Measurements from ENCODE around the gene TNFRSF6B.
"Not testable (repeated sequence)": the region's sequence is repeated elsewhere in the genome, so short reads cannot be mapped to it uniquely, and the experiment has no call there.

Gene TNFRSF6B

GRCh38 chr20:63664143-63664851 is 32.2 kb upstream of the TNFRSF6B start:
- TF ChIP-seq CTCF (IDR thresholded peaks at IDR 0.05; ENCODE audit: borderline replicate concordance, insufficient read depth, low read depth, low read length) = no peak
- no peak overlapping the region for H3K4me3 ChIP-seq (ENCODE audit: low read depth, low read length)

GRCh38 chr20:63664861-63665594 is 31.4 kb upstream of the TNFRSF6B start:
- no peak for TF ChIP-seq CTCF (IDR thresholded peaks at IDR 0.05; ENCODE audit: borderline replicate concordance, insufficient read depth, low read depth, low read length)

GRCh38 chr20:63665708-63666107 is 30.7 kb upstream of the TNFRSF6B start:
- H3K4me3 ChIP-seq (ENCODE audit: low read depth, low read length) = no peak overlapping the region
- no peak for TF ChIP-seq CTCF (IDR thresholded peaks at IDR 0.05; ENCODE audit: borderline replicate concordance, insufficient read depth, low read depth, low read length)

More at GRCh38 chr20:63664861-63665594, 31.4 kb upstream of the TNFRSF6B start:
- H3K4me3 ChIP-seq (ENCODE audit: low read depth, low read length) = no peak overlapping the region

GRCh38 chr20:63667858-63668257 is 28.6 kb upstream of the TNFRSF6B start:
- H3K4me3 ChIP-seq (ENCODE audit: low read depth, low read length) = no peak overlapping the region
- TF ChIP-seq CTCF (IDR thresholded peaks at IDR 0.05; ENCODE audit: borderline replicate concordance, insufficient read depth, low read depth, low read length) = no peak

GRCh38 chr20:63668351-63668750 is 28.1 kb upstream of the TNFRSF6B start:
- no peak for TF ChIP-seq CTCF (IDR thresholded peaks at IDR 0.05; ENCODE audit: borderline replicate concordance, insufficient read depth, low read depth, low read length)
- no peak overlapping the region for H3K4me3 ChIP-seq (ENCODE audit: low read depth, low read length)

GRCh38 chr20:63671695-63672094 is 24.8 kb upstream of the TNFRSF6B start:
- not testable (repeated sequence) for H3K4me3 ChIP-seq (ENCODE audit: low read depth, low read length)

- no peak overlapping the region for H3K4me3 ChIP-seq (ENCODE audit: low read depth, low read length)
- TF ChIP-seq CTCF (IDR thresholded peaks at IDR 0.05; ENCODE audit: borderline replicate concordance, insufficient read depth, low read depth, low read length) = no peak
These were observed 23.8 kb upstream of the TNFRSF6B start for GRCh38 chr20:63672666-63673065.

Data from GM12875 (cell line).